Globus pallidus (tissue), 1 donor: ENCODE results near the gene GP9.

Experiments
- DNase-seq: peaks from one replicate; pipeline ENCODE4 v3.0.0-alpha.2; 2015; ENCODE audit warnings: low spot score

Gene GP9

GRCh38 chr3:129060276-129061022, at the start of gene GP9:
Gene GP9 (plus strand): TSS chr3:129060779. CDS start chr3:129061740, 961 bp downstream.
- no peak for DNase-seq

GRCh38 chr3:129013491-129013891, 47.1 kb upstream of the GP9 start:
- DNase-seq, result no peak

GRCh38 chr3:129014148-129014547, 46.4 kb upstream of the GP9 start:
- DNase-seq, result peak; percentile 47

- DNase-seq, result no peak
Measured at GRCh38 chr3:129014793-129015345, 45.7 kb upstream of the GP9 start.

GRCh38 chr3:129015388-129016105, 45.0 kb upstream of the GP9 start:
- no peak for DNase-seq

- no peak for DNase-seq
Measured at GRCh38 chr3:129016356-129016719, 44.2 kb upstream of the GP9 start.

GRCh38 chr3:129016720-129017483, 43.7 kb upstream of the GP9 start:
- no peak for DNase-seq

GRCh38 chr3:129017484-129017899, 43.1 kb upstream of the GP9 start:
- no peak for DNase-seq

- DNase-seq, result no peak
Measured at GRCh38 chr3:129018271-129018670, 42.3 kb upstream of the GP9 start.

- no peak for DNase-seq
Measured at GRCh38 chr3:129018751-129019150, 41.8 kb upstream of the GP9 start.

GRCh38 chr3:129019266-129019665, 41.3 kb upstream of the GP9 start:
- DNase-seq, result no peak

GRCh38 chr3:129020691-129021090, 39.9 kb upstream of the GP9 start:
- no peak for DNase-seq

- no peak for DNase-seq
Measured at GRCh38 chr3:129021140-129021551, 39.4 kb upstream of the GP9 start.

- DNase-seq, result no peak
Measured at GRCh38 chr3:129022114-129023007, 38.2 kb upstream of the GP9 start.

GRCh38 chr3:129023008-129023358, 37.6 kb upstream of the GP9 start:
- no peak for DNase-seq

GRCh38 chr3:129023909-129024308, 36.7 kb upstream of the GP9 start:
- DNase-seq, result no peak

GRCh38 chr3:129025108-129025507, 35.5 kb upstream of the GP9 start:
- no peak for DNase-seq

GRCh38 chr3:129025691-129026435, 34.7 kb upstream of the GP9 start:
- DNase-seq, result no peak

- peak; percentile 76 for DNase-seq
Measured at GRCh38 chr3:129026728-129027543, 33.6 kb upstream of the GP9 start.

- DNase-seq, result no peak
Measured at GRCh38 chr3:129027544-129027880, 33.1 kb upstream of the GP9 start.
